ENCODE data around the gene EIF1B.
A peak's percentile ranks its signal among the peaks of the same experiment; 100 is the strongest.

Gene EIF1B

GRCh38 chr3:40299721-40300335, 9.7 kb upstream of the EIF1B start:
- Mint-ChIP-seq H3K9me3 (peaks cover 7% of the 10 kb centered on the region), H3K27ac (peak overlapping the region in 2 of 3 experiments; percentile 6 to 54), H3K27me3 (ENCODE audit: low read depth) (no peaks in the 10 kb centered on the region), H3K4me1 (peaks cover 12% of the 10 kb centered on the region), H3K36me3 (ENCODE audit: low read depth) (no peaks in the 10 kb centered on the region), H3K4me3 (no peak overlapping the region)
- no peak for TF ChIP-seq CTCF (IDR thresholded peaks at IDR 0.05; ENCODE audit: unreplicated experiment in 3 of 3)

GRCh38 chr3:40302784-40303183, 6.7 kb upstream of the EIF1B start:
- no peaks in the 10 kb centered on the region for H3K27me3 Mint-ChIP-seq (ENCODE audit: low read depth)
- H3K4me3 Mint-ChIP-seq = no peak overlapping the region
- peaks cover 12% of the 10 kb centered on the region for H3K4me1 Mint-ChIP-seq
- no peak for TF ChIP-seq CTCF (IDR thresholded peaks at IDR 0.05; ENCODE audit: unreplicated experiment in 3 of 3)
- H3K36me3 Mint-ChIP-seq (ENCODE audit: low read depth) = no peaks in the 10 kb centered on the region
- peaks cover 7% of the 10 kb centered on the region for H3K9me3 Mint-ChIP-seq
- peak overlapping the region in 1 of 3 experiments; percentile 4 for H3K27ac Mint-ChIP-seq

GRCh38 chr3:40304352-40304751, 5.2 kb upstream of the EIF1B start:
- H3K36me3 Mint-ChIP-seq (ENCODE audit: low read depth) = no peaks in the 10 kb centered on the region
- H3K27me3 Mint-ChIP-seq (ENCODE audit: low read depth) = no peaks in the 10 kb centered on the region
- peaks cover 12% of the 10 kb centered on the region for H3K4me1 Mint-ChIP-seq
- TF ChIP-seq CTCF (IDR thresholded peaks at IDR 0.05; ENCODE audit: unreplicated experiment in 3 of 3) = no peak
- no peak overlapping the region for H3K4me3 Mint-ChIP-seq
- H3K27ac Mint-ChIP-seq = no peak overlapping the region
- peaks cover 7% of the 10 kb centered on the region for H3K9me3 Mint-ChIP-seq

- no peak overlapping the region for H3K4me3 Mint-ChIP-seq
- H3K4me1 Mint-ChIP-seq = peaks cover 14% of the 10 kb centered on the region
- no peaks in the 10 kb centered on the region for H3K27me3 Mint-ChIP-seq (ENCODE audit: low read depth)
- peaks cover 6% of the 10 kb centered on the region for H3K9me3 Mint-ChIP-seq
- TF ChIP-seq CTCF (IDR thresholded peaks at IDR 0.05; ENCODE audit: unreplicated experiment in 3 of 3) = no peak
- no peak overlapping the region for H3K27ac Mint-ChIP-seq
- peaks cover 7% of the 10 kb centered on the region for H3K36me3 Mint-ChIP-seq (ENCODE audit: low read depth)
Observed at GRCh38 chr3:40306336-40306735, 3.2 kb upstream of the EIF1B start.

GRCh38 chr3:40307176-40307575, 2.3 kb upstream of the EIF1B start:
- Mint-ChIP-seq H3K4me1 (peaks cover 22% of the 10 kb centered on the region), H3K36me3 (ENCODE audit: low read depth) (peaks cover 16% of the 10 kb centered on the region), H3K4me3 (no peak overlapping the region), H3K9me3 (no peaks in the 10 kb centered on the region), H3K27me3 (ENCODE audit: low read depth) (no peaks in the 10 kb centered on the region), H3K27ac (no peak overlapping the region)
- TF ChIP-seq CTCF (IDR thresholded peaks at IDR 0.05; ENCODE audit: unreplicated experiment in 3 of 3) = no peak

- no peak for TF ChIP-seq CTCF (IDR thresholded peaks at IDR 0.05; ENCODE audit: unreplicated experiment in 3 of 3)
- H3K27me3 Mint-ChIP-seq (ENCODE audit: low read depth) = no peaks in the 10 kb centered on the region
- H3K36me3 Mint-ChIP-seq (ENCODE audit: low read depth) = peaks cover 30% of the 10 kb centered on the region
- H3K9me3 Mint-ChIP-seq = no peaks in the 10 kb centered on the region
- peak overlapping the region; percentile 98 to 100 (median 99) for H3K27ac Mint-ChIP-seq
- H3K4me3 Mint-ChIP-seq = peak overlapping the region; percentile 97 to 100 (median 99)
- H3K4me1 Mint-ChIP-seq = peaks cover 23% of the 10 kb centered on the region
Observed at GRCh38 chr3:40308725-40309417, 636 bp upstream of the EIF1B start.

All from nephron (organoid).